Measurements from ENCODE around the gene AKT2.

- no peak for TF ChIP-seq EP300 (IDR thresholded peaks at IDR 0.05; ENCODE audit: borderline replicate concordance)
- TF ChIP-seq USF1 (IDR thresholded peaks at IDR 0.05), result no peak
- no peak for TF ChIP-seq RAD21 (IDR thresholded peaks at IDR 0.05; ENCODE audit: low read depth)
- TF ChIP-seq, protein P1, sequence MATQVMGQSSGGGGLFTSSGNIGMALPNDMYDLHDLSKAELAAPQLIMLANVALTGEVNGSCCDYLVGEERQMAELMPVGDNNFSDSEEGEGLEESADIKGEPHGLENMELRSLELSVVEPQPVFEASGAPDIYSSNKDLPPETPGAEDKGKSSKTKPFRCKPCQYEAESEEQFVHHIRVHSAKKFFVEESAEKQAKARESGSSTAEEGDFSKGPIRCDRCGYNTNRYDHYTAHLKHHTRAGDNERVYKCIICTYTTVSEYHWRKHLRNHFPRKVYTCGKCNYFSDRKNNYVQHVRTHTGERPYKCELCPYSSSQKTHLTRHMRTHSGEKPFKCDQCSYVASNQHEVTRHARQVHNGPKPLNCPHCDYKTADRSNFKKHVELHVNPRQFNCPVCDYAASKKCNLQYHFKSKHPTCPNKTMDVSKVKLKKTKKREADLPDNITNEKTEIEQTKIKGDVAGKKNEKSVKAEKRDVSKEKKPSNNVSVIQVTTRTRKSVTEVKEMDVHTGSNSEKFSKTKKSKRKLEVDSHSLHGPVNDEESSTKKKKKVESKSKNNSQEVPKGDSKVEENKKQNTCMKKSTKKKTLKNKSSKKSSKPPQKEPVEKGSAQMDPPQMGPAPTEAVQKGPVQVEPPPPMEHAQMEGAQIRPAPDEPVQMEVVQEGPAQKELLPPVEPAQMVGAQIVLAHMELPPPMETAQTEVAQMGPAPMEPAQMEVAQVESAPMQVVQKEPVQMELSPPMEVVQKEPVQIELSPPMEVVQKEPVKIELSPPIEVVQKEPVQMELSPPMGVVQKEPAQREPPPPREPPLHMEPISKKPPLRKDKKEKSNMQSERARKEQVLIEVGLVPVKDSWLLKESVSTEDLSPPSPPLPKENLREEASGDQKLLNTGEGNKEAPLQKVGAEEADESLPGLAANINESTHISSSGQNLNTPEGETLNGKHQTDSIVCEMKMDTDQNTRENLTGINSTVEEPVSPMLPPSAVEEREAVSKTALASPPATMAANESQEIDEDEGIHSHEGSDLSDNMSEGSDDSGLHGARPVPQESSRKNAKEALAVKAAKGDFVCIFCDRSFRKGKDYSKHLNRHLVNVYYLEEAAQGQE (IDR thresholded peaks at IDR 0.05; ENCODE audit: low read depth), result no peak
- no peak for TF ChIP-seq MAX (IDR thresholded peaks at IDR 0.05)
- no peak for TF ChIP-seq NFIC (IDR thresholded peaks at IDR 0.05)
- TF ChIP-seq CREB1 (IDR thresholded peaks at IDR 0.05; ENCODE audit: low read depth), result no peak
- no peak for TF ChIP-seq TCF12 (IDR thresholded peaks at IDR 0.05; ENCODE audit: low read depth)
- no peak for TF ChIP-seq CEBPB (IDR thresholded peaks at IDR 0.05)
- TF ChIP-seq FOXM1 (IDR thresholded peaks at IDR 0.05; ENCODE audit: borderline replicate concordance, low read depth), result no peak
- TF ChIP-seq TAF1 (IDR thresholded peaks at IDR 0.05; ENCODE audit: low read depth), result no peak
- no peak for TF ChIP-seq EGR1 (IDR thresholded peaks at IDR 0.05)
- no peak for TF ChIP-seq YY1 (IDR thresholded peaks at IDR 0.05; ENCODE audit: low read depth)
Measured at GRCh38 chr19:40204381-40204780, 80.8 kb downstream of the AKT2 start.

All from Ishikawa (cell line).